Ascending aorta (tissue), 2 donors: ENCODE measurements around the gene SRSF7. TPM values are rescaled to one million over a fixed set of nuclear protein-coding genes. Genes with fewer than 3 reads are reported as not detected.

ENCODE experiments used
- DNase-seq, 2 donors: peaks; one replicate each; pipeline ENCODE4 v3.0.0-alpha.2; 2019; ENCODE audit warnings: low spot score in 2 of 2
- H3K27ac ChIP-seq, 2 donors: fragments of 200-600 bp; sonication (generic); one replicate each; pipeline ENCODE4 v1.5.1; 2016 to 2017; ENCODE audit warnings: mild to moderate bottlenecking in 1 of 2
- H3K27me3 ChIP-seq: fragments of 200-600 bp; sonication (generic); one replicate; pipeline ENCODE4 v1.5.1; 2017
- H3K36me3 ChIP-seq, 2 donors: fragments of 200-600 bp; sonication (generic); one replicate each; pipeline ENCODE4 v1.5.1; 2016
- H3K4me1 ChIP-seq, 2 donors: fragments of 200-600 bp; sonication (generic); one replicate each; pipeline ENCODE4 v1.5.1; 2016 to 2017; ENCODE audit warnings: mild to moderate bottlenecking in 1 of 2
- H3K4me3 ChIP-seq, 2 donors: fragments of 200-600 bp; sonication (generic); one replicate each; pipeline ENCODE4 v1.5.1; 2016 to 2017; ENCODE audit warnings: mild to moderate bottlenecking in 1 of 2
- H3K9me3 ChIP-seq, 2 donors: fragments of 200-600 bp; sonication (generic); one replicate each; pipeline ENCODE4 v1.5.1; 2016
- CTCF ChIP-seq, 3 experiments: fragments of 200-600 bp in 2 of 3; fragments of 450-650 bp in 1 of 3; sonication (generic) in 2 of 3; IDR thresholded peaks; one replicate each; pipeline ENCODE4 v1.5.1; 2016 to 2019; ENCODE audit warnings: antibody characterized with exemption in 3 of 3, mild to moderate bottlenecking in 1 of 3, moderate library complexity in 1 of 3
- intact Hi-C: fragments of 100-400 bp; cut with DNase I; formaldehyde crosslinking; loops from one replicate; pipeline ENCODE4 v1.15.1; 2023
- total RNA-seq: library from RNA; depleted of rRNA; stranded (reverse); fragments of >200 nt; gene quantifications from one replicate; pipeline ENCODE4 v1.1.0, GENCODE V29; 2016

Gene SRSF7
- total RNA-seq, 1 donor from 2014 or later: 54.1 TPM

- Histone ChIP-seq H3K4me1 (no peaks in the 10 kb centered on the region), H3K4me3 (no peak overlapping the region), H3K9me3 (no peaks in the 10 kb centered on the region), H3K27ac (no peak overlapping the region), H3K27me3 (no peaks in the 10 kb centered on the region), H3K36me3 (no peaks in the 10 kb centered on the region)
- no peak for TF ChIP-seq CTCF (IDR thresholded peaks at IDR 0.05)
- DNase-seq: no peak
- intact Hi-C loops: no loop called here
These were observed 52.6 kb downstream of the SRSF7 start for GRCh38 chr2:38698467-38699003.

- no peak for TF ChIP-seq CTCF (IDR thresholded peaks at IDR 0.05)
- intact Hi-C loops: no loop called here
- no peak for DNase-seq
- H3K27ac ChIP-seq: no peak overlapping the region
- H3K36me3 ChIP-seq: no peaks in the 10 kb centered on the region
- H3K27me3 ChIP-seq: no peaks in the 10 kb centered on the region
- no peaks in the 10 kb centered on the region for H3K9me3 ChIP-seq
- no peak overlapping the region for H3K4me3 ChIP-seq
- H3K4me1 ChIP-seq: no peaks in the 10 kb centered on the region
These were observed 53.9 kb downstream of the SRSF7 start for GRCh38 chr2:38697116-38697840.

Other genes with a start within 250 kb of the SRSF7 start
- gene HNRNPLL, start 148.4 kb downstream of the SRSF7 start, total RNA-seq: 10.6 TPM
- gene GALM, start 85.2 kb downstream of the SRSF7 start, total RNA-seq: 1.4 TPM
- 0.85 TPM for gene GEMIN6, start 26.8 kb upstream of the SRSF7 start, total RNA-seq
- 4.3 TPM for gene DHX57, start 124.6 kb upstream of the SRSF7 start, total RNA-seq
- gene MORN2, start 124.6 kb upstream of the SRSF7 start, total RNA-seq: not detected
- gene ARHGEF33, start 138.5 kb upstream of the SRSF7 start, total RNA-seq: 6.4 TPM